ENCODE results near the gene CNKSR2.

CNKSR2 gene

GRCh38 chrX:21374163-21374993 is at the start of gene CNKSR2:
TSS of gene CNKSR2 (plus strand) at chrX:21374418. CDS start at chrX:21374898, 480 bp downstream.
- Histone ChIP-seq H3K27me3 (ENCODE audit: insufficient read depth, low read depth) (no peaks in the 10 kb centered on the region), H3K4me3 (IDR thresholded peaks at IDR 0.05; ENCODE audit: insufficient read depth, low read depth, low read length) (no peak within 1 kb of the TSS), H3K9ac (peak within 1 kb of the TSS; percentile 74), H3K27ac (peak within 1 kb of the TSS; percentile 68), H4K20me1 (ENCODE audit: insufficient read depth) (no peaks in the 10 kb centered on the region), H3K4me2 (peak within 1 kb of the TSS; percentile 58), H3K36me3 (ENCODE audit: insufficient read depth) (no peaks in the 10 kb centered on the region), H3K4me1 (ENCODE audit: low read depth, poor library complexity, severe bottlenecking) (peaks cover 9% of the 10 kb centered on the region), H2AFZ (ENCODE audit: low read depth) (peak within 1 kb of the TSS; percentile 85), H3K79me2 (ENCODE audit: insufficient read depth, low read depth) (no peaks in the 10 kb centered on the region)
- no peak for TF ChIP-seq CTCF (conservative IDR thresholded peaks at IDR 0.05; ENCODE audit: low read depth, low read length)

GRCh38 chrX:21354725-21355124 is 19.5 kb upstream of the CNKSR2 start:
- Histone ChIP-seq H3K4me1 (ENCODE audit: low read depth, poor library complexity, severe bottlenecking) (no peaks in the 10 kb centered on the region), H3K9ac (no peak overlapping the region), H3K36me3 (ENCODE audit: insufficient read depth) (no peaks in the 10 kb centered on the region), H3K4me2 (no peak overlapping the region), H3K4me3 (IDR thresholded peaks at IDR 0.05; ENCODE audit: insufficient read depth, low read depth, low read length) (no peak overlapping the region), H2AFZ (ENCODE audit: low read depth) (no peak overlapping the region), H3K27me3 (ENCODE audit: insufficient read depth, low read depth) (no peaks in the 10 kb centered on the region), H4K20me1 (ENCODE audit: insufficient read depth) (no peaks in the 10 kb centered on the region), H3K79me2 (ENCODE audit: insufficient read depth, low read depth) (no peaks in the 10 kb centered on the region), H3K27ac (no peak overlapping the region)
- no peak for TF ChIP-seq CTCF (conservative IDR thresholded peaks at IDR 0.05; ENCODE audit: low read depth, low read length)

GRCh38 chrX:21355831-21356230 is 18.4 kb upstream of the CNKSR2 start:
- H3K9ac ChIP-seq: no peak overlapping the region

GRCh38 chrX:21369613-21370012 is 4.6 kb upstream of the CNKSR2 start:
- no peak overlapping the region for H3K4me2 ChIP-seq
- H3K36me3 ChIP-seq (ENCODE audit: insufficient read depth): no peaks in the 10 kb centered on the region
- TF ChIP-seq CTCF (conservative IDR thresholded peaks at IDR 0.05; ENCODE audit: low read depth, low read length): no peak
- H2AFZ ChIP-seq (ENCODE audit: low read depth): no peak overlapping the region
- no peak overlapping the region for H3K27ac ChIP-seq
- H3K4me3 ChIP-seq (IDR thresholded peaks at IDR 0.05; ENCODE audit: insufficient read depth, low read depth, low read length): no peak overlapping the region
- no peak overlapping the region for H3K9ac ChIP-seq
- no peaks in the 10 kb centered on the region for H3K27me3 ChIP-seq (ENCODE audit: insufficient read depth, low read depth)
- no peaks in the 10 kb centered on the region for H4K20me1 ChIP-seq (ENCODE audit: insufficient read depth)
- H3K4me1 ChIP-seq (ENCODE audit: low read depth, poor library complexity, severe bottlenecking): no peaks in the 10 kb centered on the region
- no peaks in the 10 kb centered on the region for H3K79me2 ChIP-seq (ENCODE audit: insufficient read depth, low read depth)

More at GRCh38 chrX:21355831-21356230, 18.4 kb upstream of the CNKSR2 start:
- H3K27me3 ChIP-seq (ENCODE audit: insufficient read depth, low read depth): no peaks in the 10 kb centered on the region
- H2AFZ ChIP-seq (ENCODE audit: low read depth): no peak overlapping the region
- TF ChIP-seq CTCF (conservative IDR thresholded peaks at IDR 0.05; ENCODE audit: low read depth, low read length): no peak
- no peaks in the 10 kb centered on the region for H3K79me2 ChIP-seq (ENCODE audit: insufficient read depth, low read depth)
- no peaks in the 10 kb centered on the region for H3K36me3 ChIP-seq (ENCODE audit: insufficient read depth)
- no peak overlapping the region for H3K27ac ChIP-seq
- no peaks in the 10 kb centered on the region for H3K4me1 ChIP-seq (ENCODE audit: low read depth, poor library complexity, severe bottlenecking)
- H4K20me1 ChIP-seq (ENCODE audit: insufficient read depth): no peaks in the 10 kb centered on the region
- H3K4me2 ChIP-seq: no peak overlapping the region
- H3K4me3 ChIP-seq (IDR thresholded peaks at IDR 0.05; ENCODE audit: insufficient read depth, low read depth, low read length): no peak overlapping the region

Data from KMS-11 (cell line).